ENCODE results near the gene PLA2G2C.
"Not testable (repeated sequence)": the region's sequence is repeated elsewhere in the genome, so short reads cannot be mapped to it uniquely, and the experiment has no call there.

PLA2G2C gene

GRCh38 chr1:20185834-20186782, at the start of gene PLA2G2C, which contains the start of gene UBXN10:
Gene PLA2G2C (minus strand): TSS chr1:20186518. CDS start chr1:20177363, 9,155 bp downstream.
Gene UBXN10 (plus strand): TSS chr1:20186096. CDS start chr1:20190562, 4,466 bp downstream.
- peak; percentile 57 to 77 (median 74) for DNase-seq (ENCODE audit: low read depth in 2 of 3, low spot score in 1 of 3)

GRCh38 chr1:20234788-20235535, 48.6 kb upstream of the PLA2G2C start:
- DNase-seq (ENCODE audit: low read depth in 2 of 3, low spot score in 1 of 3), result no peak

GRCh38 chr1:20233866-20234265, 47.5 kb upstream of the PLA2G2C start:
- no peak for DNase-seq (ENCODE audit: low read depth in 2 of 3, low spot score in 1 of 3)

- DNase-seq (ENCODE audit: low read depth in 2 of 3, low spot score in 1 of 3), result no peak
These were observed 47.1 kb upstream of the PLA2G2C start for GRCh38 chr1:20233394-20233793.

- not testable (repeated sequence) for DNase-seq (ENCODE audit: low read depth in 2 of 3, low spot score in 1 of 3)
These were observed 46.2 kb upstream of the PLA2G2C start for GRCh38 chr1:20232564-20232963.

GRCh38 chr1:20229171-20229570, 42.9 kb upstream of the PLA2G2C start:
- DNase-seq (ENCODE audit: low read depth in 2 of 3, low spot score in 1 of 3), result no peak

- DNase-seq (ENCODE audit: low read depth in 2 of 3, low spot score in 1 of 3), result no peak
These were observed 42.1 kb upstream of the PLA2G2C start for GRCh38 chr1:20228314-20228825.

GRCh38 chr1:20227704-20228103, 41.4 kb upstream of the PLA2G2C start:
- DNase-seq (ENCODE audit: low read depth in 2 of 3, low spot score in 1 of 3), result no peak

- DNase-seq (ENCODE audit: low read depth in 2 of 3, low spot score in 1 of 3), result no peak
These were observed 38.2 kb upstream of the PLA2G2C start for GRCh38 chr1:20224546-20224945.

- DNase-seq (ENCODE audit: low read depth in 2 of 3, low spot score in 1 of 3), result no peak
These were observed 37.5 kb upstream of the PLA2G2C start for GRCh38 chr1:20223551-20224419.

- no peak for DNase-seq (ENCODE audit: low read depth in 2 of 3, low spot score in 1 of 3)
These were observed 36.8 kb upstream of the PLA2G2C start for GRCh38 chr1:20223106-20223505.

GRCh38 chr1:20220036-20220435, 33.7 kb upstream of the PLA2G2C start:
- DNase-seq (ENCODE audit: low read depth in 2 of 3, low spot score in 1 of 3), result no peak

GRCh38 chr1:20219053-20219452, 32.7 kb upstream of the PLA2G2C start:
- DNase-seq (ENCODE audit: low read depth in 2 of 3, low spot score in 1 of 3), result not testable (repeated sequence)

GRCh38 chr1:20216574-20216973, 30.3 kb upstream of the PLA2G2C start:
- no peak for DNase-seq (ENCODE audit: low read depth in 2 of 3, low spot score in 1 of 3)

GRCh38 chr1:20215716-20216115, 29.4 kb upstream of the PLA2G2C start:
- no peak for DNase-seq (ENCODE audit: low read depth in 2 of 3, low spot score in 1 of 3)

GRCh38 chr1:20212685-20213331, 26.5 kb upstream of the PLA2G2C start:
- DNase-seq (ENCODE audit: low read depth in 2 of 3, low spot score in 1 of 3), result peak; percentile 10 to 50 (median 38)

GRCh38 chr1:20212085-20212684, 25.9 kb upstream of the PLA2G2C start:
- DNase-seq (ENCODE audit: low read depth in 2 of 3, low spot score in 1 of 3), result no peak

- no peak for DNase-seq (ENCODE audit: low read depth in 2 of 3, low spot score in 1 of 3)
These were observed 25.2 kb upstream of the PLA2G2C start for GRCh38 chr1:20211511-20211931.

- no peak for DNase-seq (ENCODE audit: low read depth in 2 of 3, low spot score in 1 of 3)
These were observed 24.6 kb upstream of the PLA2G2C start for GRCh38 chr1:20210736-20211460.

All from stimulated activated CD4-positive, alpha-beta T cell treated with anti-CD3 and anti-CD28 coated beads, Interleukin-12 subunit alpha, Interleukin-12 subunit beta, amount 100 ng/mL, for 48 hours (primary cell).